GM21825 (cell line): ENCODE results near the gene ATXN8OS.
"Not testable (repeated sequence)": the region's sequence is repeated elsewhere in the genome, so short reads cannot be mapped to it uniquely, and the experiment has no call there.

Source experiments
- ATAC-seq: cut with Tn5 transposase; IDR thresholded peaks from one replicate; pipeline ENCODE4 v1.9.1; 2021; ENCODE audit warnings: mild to moderate bottlenecking, moderate library complexity; ENCODE audit not compliant: unreplicated experiment

The ATXN8OS gene

GRCh38 chr13:70107498-70108281, at the start of gene ATXN8OS:
Gene ATXN8OS, plus strand, starts transcription at chr13:70107826.
- ATAC-seq: no peak

- ATAC-seq: no peak
Observed at GRCh38 chr13:70080012-70080411, 27.6 kb upstream of the ATXN8OS start.

- ATAC-seq: no peak
Observed at GRCh38 chr13:70087247-70087646, 20.4 kb upstream of the ATXN8OS start.

DNA sequence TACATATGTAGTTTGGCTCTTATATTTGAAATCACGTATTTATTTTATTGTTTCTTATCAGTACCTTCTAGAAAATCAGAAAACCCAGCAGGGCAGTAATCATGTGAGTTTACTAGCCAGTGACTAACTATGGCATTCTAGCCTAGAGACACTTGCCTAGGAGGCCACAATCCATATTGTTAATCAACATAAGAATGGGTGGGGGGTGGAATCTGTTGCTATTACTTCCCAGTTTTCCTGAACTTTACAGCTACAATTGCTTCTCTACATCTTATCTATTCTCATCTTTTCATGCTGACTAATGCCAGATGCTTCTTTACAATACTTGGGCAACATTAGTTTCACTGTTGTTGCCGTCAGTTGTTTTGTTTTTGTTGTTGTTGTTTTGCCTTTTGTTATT, 18.7 kb upstream of the ATXN8OS start:
- no peak for ATAC-seq

DNA sequence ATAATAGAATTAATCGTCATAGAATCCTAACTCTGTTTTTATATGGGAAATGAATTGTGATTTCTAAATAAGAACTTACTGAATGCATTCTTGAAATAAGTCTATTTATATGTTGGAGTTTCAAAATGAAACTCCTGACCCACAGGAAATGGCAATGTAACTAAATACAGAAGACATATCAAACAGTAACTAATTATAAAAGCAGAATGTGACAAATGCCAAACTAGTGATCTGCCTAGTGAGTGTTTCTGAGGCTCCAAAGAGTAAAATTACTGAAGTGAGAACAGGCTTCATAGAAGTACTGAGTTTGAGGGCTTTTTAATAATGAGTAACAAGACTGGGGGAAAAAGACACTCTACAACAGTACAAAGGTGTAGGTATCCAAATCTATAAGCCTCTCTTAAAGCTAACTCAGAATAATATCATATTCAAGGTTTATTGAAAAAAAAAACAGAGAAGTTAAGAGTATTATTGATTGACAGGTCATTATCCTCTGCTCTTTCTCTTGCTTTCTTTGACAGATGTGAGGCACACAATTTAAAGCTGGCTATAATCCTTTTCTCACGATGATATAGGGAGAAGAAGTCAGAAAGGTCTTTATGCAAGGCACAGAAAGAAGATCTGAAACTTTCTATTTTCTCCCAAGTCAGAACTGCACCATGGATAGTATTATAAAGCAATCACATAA, 17.4 kb upstream of the ATXN8OS start:
- ATAC-seq: peak; percentile 71

- ATAC-seq: no peak
Observed at GRCh38 chr13:70098669-70099068, 9.0 kb upstream of the ATXN8OS start.

GRCh38 chr13:70104481-70104880, 3.1 kb upstream of the ATXN8OS start:
- no peak for ATAC-seq

- ATAC-seq: no peak
Observed at GRCh38 chr13:70107125-70107497, 515 bp upstream of the ATXN8OS start.

- ATAC-seq: no peak
Observed at GRCh38 chr13:70108356-70109105, 905 bp downstream of the ATXN8OS start, which contains the start of gene KLHL1. Gene KLHL1, minus strand, starts transcription at chr13:70108452. Its CDS starts 753 bp downstream, at chr13:70107699.

DNA sequence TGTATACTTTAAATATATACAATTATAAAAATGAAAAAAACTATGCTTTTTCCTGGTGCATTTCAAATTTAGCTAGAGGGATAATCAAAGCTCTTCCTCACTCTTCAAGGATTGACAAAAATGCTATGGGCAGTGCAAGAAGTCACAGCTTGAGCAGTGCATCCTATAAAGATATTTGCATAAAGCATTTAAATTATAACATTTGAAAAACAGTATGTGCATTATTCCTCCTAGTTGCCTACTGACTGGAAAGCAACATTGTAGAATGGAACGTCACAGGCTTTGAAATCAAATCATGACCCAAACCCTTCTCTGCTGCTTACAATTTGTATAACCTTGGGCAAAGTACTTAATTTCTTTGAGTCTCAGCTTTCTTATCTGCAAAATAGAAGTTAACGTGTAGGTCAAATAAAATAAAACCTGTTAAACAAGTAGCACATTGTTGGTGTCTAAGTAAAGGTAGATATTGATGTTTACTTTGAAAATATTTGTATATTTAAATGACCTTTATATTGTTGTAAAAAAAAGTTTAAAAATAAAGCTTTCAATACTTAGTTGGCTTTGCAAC, 9.8 kb downstream of the ATXN8OS start:
- ATAC-seq: no peak

DNA sequence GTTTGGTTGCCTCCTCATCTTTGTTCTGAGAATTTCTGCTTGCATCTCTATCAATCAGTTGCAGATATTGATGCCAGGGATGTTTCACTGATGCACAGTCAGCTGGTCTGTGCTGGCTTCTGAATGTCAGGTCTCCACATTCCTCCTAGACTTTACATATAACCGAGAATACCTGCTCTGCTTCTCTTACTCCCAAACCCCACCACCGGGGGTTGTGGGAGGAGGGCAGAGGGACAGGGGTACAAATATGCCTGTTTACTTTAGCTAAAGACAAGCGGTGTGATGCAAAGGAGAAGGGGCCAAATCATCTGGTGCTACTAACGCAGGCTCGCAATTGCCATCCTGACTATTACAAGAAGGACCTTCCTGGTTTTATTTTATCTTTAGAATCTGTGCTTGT, 18.1 kb downstream of the ATXN8OS start:
- ATAC-seq: no peak

DNA sequence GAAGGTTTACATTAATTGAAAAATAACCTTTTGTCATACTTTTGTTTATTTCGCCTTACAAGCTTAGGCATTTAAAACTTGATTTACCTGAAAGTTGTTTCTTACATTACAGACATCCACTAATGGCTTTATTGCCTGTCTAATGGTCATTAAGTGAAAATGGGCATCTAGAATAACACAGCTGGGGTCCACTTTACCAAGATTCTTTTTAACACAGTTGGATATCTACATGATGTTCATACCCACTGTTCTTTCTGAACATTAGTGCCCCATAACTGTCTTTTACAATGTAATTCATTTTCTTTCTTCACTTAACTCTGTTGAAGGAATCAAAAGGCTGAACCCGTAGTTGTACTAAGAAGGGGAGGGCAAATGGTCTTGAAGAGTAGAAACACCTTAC, 20.5 kb downstream of the ATXN8OS start:
- no peak for ATAC-seq

DNA sequence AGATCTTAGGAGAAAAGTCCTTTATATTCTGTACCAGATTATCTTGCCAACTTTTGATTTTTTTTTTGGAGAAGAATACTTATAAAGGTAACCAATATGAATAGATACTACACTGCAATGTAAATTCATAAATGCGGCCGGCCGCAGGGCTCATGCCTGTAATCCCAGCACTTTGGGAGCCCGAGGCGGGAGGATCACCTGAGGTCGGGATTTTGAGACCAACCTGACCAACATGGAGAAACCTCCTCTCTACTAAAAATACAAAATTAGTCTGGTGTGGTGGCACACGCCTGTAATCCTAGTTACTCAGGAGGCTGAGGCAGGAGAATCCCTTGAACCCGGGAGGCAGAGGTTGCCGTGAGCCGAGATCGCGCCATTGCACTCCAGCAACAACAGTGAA, 35.0 kb downstream of the ATXN8OS start:
- ATAC-seq: not testable (repeated sequence)

- no peak for ATAC-seq
Observed at GRCh38 chr13:70162141-70162540, 54.5 kb downstream of the ATXN8OS start.

DNA sequence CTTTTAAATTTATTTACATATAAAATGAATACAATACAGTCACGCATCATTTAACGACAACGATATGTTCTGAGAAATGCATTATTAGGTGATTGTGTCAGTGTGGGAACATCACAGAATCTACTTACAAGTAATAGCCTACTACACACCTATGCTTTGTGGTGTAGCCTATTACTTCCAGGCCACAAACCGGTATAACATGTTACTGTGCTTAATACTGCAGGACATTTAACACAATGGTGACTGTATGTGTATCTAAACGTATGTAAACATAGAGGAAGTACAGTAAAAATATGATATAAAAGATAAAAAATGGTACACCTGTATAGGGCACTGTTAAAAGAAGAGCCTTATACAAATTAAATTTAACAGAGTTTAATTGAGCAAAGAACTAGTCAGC, 63.1 kb downstream of the ATXN8OS start:
- ATAC-seq: no peak

GRCh38 chr13:70171151-70171550, 63.5 kb downstream of the ATXN8OS start:
- no peak for ATAC-seq

GRCh38 chr13:70172946-70173597, 65.4 kb downstream of the ATXN8OS start:
- ATAC-seq: no peak

DNA sequence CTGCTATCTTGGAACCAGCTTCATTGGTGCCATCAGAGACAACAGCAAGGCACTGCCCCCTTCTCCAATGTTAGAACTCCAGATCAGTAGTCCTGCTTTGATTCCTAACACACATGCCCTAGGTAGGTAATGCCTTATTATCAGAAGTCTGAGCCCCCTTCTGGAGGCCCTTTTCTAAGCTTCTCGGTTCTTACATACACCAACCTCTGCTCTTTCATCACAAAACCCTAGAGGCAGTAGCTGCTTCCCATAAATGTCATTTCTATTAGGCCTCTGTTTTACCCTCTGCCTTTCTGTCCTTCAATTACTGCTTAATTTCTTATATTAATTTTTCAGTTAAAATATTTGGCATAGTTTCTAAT, 66.0 kb downstream of the ATXN8OS start:
- no peak for ATAC-seq

- no peak for ATAC-seq
Observed at GRCh38 chr13:70178346-70178745, 70.7 kb downstream of the ATXN8OS start.
